ENCODE results near the gene BAX. TPM values are rescaled to one million over a fixed set of nuclear protein-coding genes. Genes with fewer than 3 reads are reported as not detected.

BAX gene
- total RNA-seq, 1 experiment from 2014 or later, result 75.1 TPM

DNA sequence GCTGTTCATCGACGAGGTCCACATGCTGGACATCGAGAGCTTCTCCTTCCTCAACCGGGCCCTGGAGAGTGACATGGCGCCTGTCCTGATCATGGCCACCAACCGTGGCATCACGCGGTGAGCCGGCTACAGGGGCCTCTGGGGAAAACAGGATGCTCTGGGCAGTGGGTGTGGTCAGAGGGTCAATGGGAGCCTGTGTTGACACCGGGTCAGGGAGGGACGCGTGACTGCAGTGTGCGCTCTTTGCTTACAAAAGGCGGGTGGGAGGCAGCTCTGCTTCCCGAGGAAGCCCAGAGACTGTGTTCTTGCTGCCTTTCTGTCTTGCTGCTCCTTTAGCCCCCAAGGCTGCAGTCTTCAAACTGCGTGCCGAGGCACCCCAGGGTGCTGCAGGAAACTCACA, 56.5 kb downstream of the BAX start:
- Histone ChIP-seq H3K9me3 (replicated peaks) (no peaks in the 10 kb centered on the region), H3K27me3 (replicated peaks) (no peaks in the 10 kb centered on the region), H3K4me1 (replicated peaks) (no peaks in the 10 kb centered on the region), H3K27ac (no peak overlapping the region), H3K36me3 (peaks cover 87% of the 10 kb centered on the region), H3K4me3 (no peak overlapping the region)
- DNase-seq (ENCODE audit: low read depth in 1 of 2, low spot score in 2 of 2), result no peak

Other genes with a start within 250 kb of the BAX start
- 0.16 TPM in 1 of 2 replicates, not detected in the other for gene MAMSTR, start 235.2 kb upstream of the BAX start, total RNA-seq (2014; rRNA removed; shearing (Covaris generic))
- 0.21 and 0.53 TPM in 2 replicates for gene RASIP1, start 214.3 kb upstream of the BAX start, total RNA-seq (2014; rRNA removed; shearing (Covaris generic))
- gene IZUMO1, start 208.0 kb upstream of the BAX start, total RNA-seq (2014; rRNA removed; shearing (Covaris generic)), result not detected in 2 replicates
- not detected in 2 replicates for gene FUT1, start 202.2 kb upstream of the BAX start, total RNA-seq (2014; rRNA removed; shearing (Covaris generic))
- not detected in 2 replicates for gene FGF21, start 199.4 kb upstream of the BAX start, total RNA-seq (2014; rRNA removed; shearing (Covaris generic))
- gene BCAT2, start 143.8 kb upstream of the BAX start, total RNA-seq (2014; rRNA removed; shearing (Covaris generic)), result 31.2 and 32.8 TPM in 2 replicates
- gene HSD17B14, start 118.4 kb upstream of the BAX start, total RNA-seq (2014; rRNA removed; shearing (Covaris generic)), result not detected in 2 replicates
- 3.5 and 11.8 TPM in 2 replicates for gene PLEKHA4, start 86.3 kb upstream of the BAX start, total RNA-seq (2014; rRNA removed; shearing (Covaris generic))
- gene PPP1R15A, start 82.5 kb upstream of the BAX start, total RNA-seq (2014; rRNA removed; shearing (Covaris generic)), result 79.5 and 86.0 TPM in 2 replicates
- gene TULP2, start 56.1 kb upstream of the BAX start, total RNA-seq (2014; rRNA removed; shearing (Covaris generic)), result not detected in 2 replicates
- 200 and 215 TPM in 2 replicates for gene NUCB1, start 54.6 kb upstream of the BAX start, total RNA-seq (2014; rRNA removed; shearing (Covaris generic))
- gene DHDH, start 21.2 kb upstream of the BAX start, total RNA-seq (2014; rRNA removed; shearing (Covaris generic)), result 0.16 and 1.7 TPM in 2 replicates
- gene FTL, start 10.4 kb downstream of the BAX start, total RNA-seq (2014; rRNA removed; shearing (Covaris generic)), result 2,837 and 3,145 TPM in 2 replicates
- gene GYS1, start 38.4 kb downstream of the BAX start, total RNA-seq (2014; rRNA removed; shearing (Covaris generic)), result 19.5 and 38.2 TPM in 2 replicates
- 238 and 322 TPM in 2 replicates for gene RUVBL2, start 39.0 kb downstream of the BAX start, total RNA-seq (2014; rRNA removed; shearing (Covaris generic))
- 0.34 TPM in 1 of 2 replicates, not detected in the other for gene LHB, start 62.2 kb downstream of the BAX start, total RNA-seq (2014; rRNA removed; shearing (Covaris generic))
- gene CGB3, start 69.5 kb downstream of the BAX start, total RNA-seq (2014; rRNA removed; shearing (Covaris generic)), result not detected in 2 replicates
- not detected in 2 replicates for gene CGB2, start 77.0 kb downstream of the BAX start, total RNA-seq (2014; rRNA removed; shearing (Covaris generic))
- gene CGB1, start 82.0 kb downstream of the BAX start, total RNA-seq (2014; rRNA removed; shearing (Covaris generic)), result 1.00 TPM in 1 of 2 replicates, not detected in the other
- gene CGB5, start 89.0 kb downstream of the BAX start, total RNA-seq (2014; rRNA removed; shearing (Covaris generic)), result not detected in 2 replicates
- 0.61 TPM in 1 of 2 replicates, not detected in the other for gene CGB8, start 94.2 kb downstream of the BAX start, total RNA-seq (2014; rRNA removed; shearing (Covaris generic))
- 0.08 TPM in 1 of 2 replicates, not detected in the other for gene CGB7, start 102.9 kb downstream of the BAX start, total RNA-seq (2014; rRNA removed; shearing (Covaris generic))
- gene NTF4, start 109.9 kb downstream of the BAX start, total RNA-seq (2014; rRNA removed; shearing (Covaris generic)), result not detected in 2 replicates
- not detected in 2 replicates for gene KCNA7, start 117.8 kb downstream of the BAX start, total RNA-seq (2014; rRNA removed; shearing (Covaris generic))
- gene SNRNP70, start 130.6 kb downstream of the BAX start, total RNA-seq (2014; rRNA removed; shearing (Covaris generic)), result 151 and 188 TPM in 2 replicates
- gene LIN7B, start 159.5 kb downstream of the BAX start, total RNA-seq (2014; rRNA removed; shearing (Covaris generic)), result 15.9 and 21.6 TPM in 2 replicates
- gene C19orf73, start 164.3 kb downstream of the BAX start, total RNA-seq (2014; rRNA removed; shearing (Covaris generic)), result 4.3 TPM in 1 of 2 replicates, not detected in the other
- 3.4 and 3.6 TPM in 2 replicates for gene PPFIA3, start 164.7 kb downstream of the BAX start, total RNA-seq (2014; rRNA removed; shearing (Covaris generic))
- gene HRC, start 200.5 kb downstream of the BAX start, total RNA-seq (2014; rRNA removed; shearing (Covaris generic)), result not detected in 2 replicates
- 6.8 and 9.2 TPM in 2 replicates for gene TRPM4, start 202.9 kb downstream of the BAX start, total RNA-seq (2014; rRNA removed; shearing (Covaris generic))